Adrenal gland (tissue), 12 donors: Measurements from ENCODE around the gene OR2AT4. TPM values are rescaled to one million over a fixed set of nuclear protein-coding genes. Genes with fewer than 3 reads are reported as not detected.

Experiments used
- DNase-seq, 7 donors: peaks; one replicate each; pipeline ENCODE4 v3.0.0-alpha.2; 2019 to 2020
- H3K27ac ChIP-seq, 5 donors: fragments of 200-600 bp; sonication (generic) in 4 of 5; 1 replicate in 3 of 5; 2 replicates in 2 of 5; pipeline versions ENCODE4 v1.5.1 to v1.8.0; 2016 to 2020; ENCODE audit warnings: mild to moderate bottlenecking in 1 of 5
- H3K27me3 ChIP-seq: fragments of 200-600 bp; 2 replicates; pipeline ENCODE4 v1.8.0; 2021
- H3K36me3 ChIP-seq, 2 donors: fragments of 200-600 bp; replicated peaks in 1 of 2; 1 replicate in 1 of 2; 2 replicates in 1 of 2; pipeline versions ENCODE4 v1.5.1 to v1.8.0; 2018 to 2022
- H3K4me1 ChIP-seq, 2 donors: fragments of 200-600 bp; replicated peaks in 1 of 2; 1 replicate in 1 of 2; 2 replicates in 1 of 2; pipeline versions ENCODE4 v1.5.1 to v1.8.0; 2018 to 2021
- H3K4me3 ChIP-seq, 4 donors: fragments of 200-600 bp; sonication (generic) in 3 of 4; one replicate each; pipeline ENCODE4 v1.5.1; 2016 to 2018
- H3K9me3 ChIP-seq, 3 donors: fragments of 200-600 bp; sonication (generic) in 1 of 3; replicated peaks in 1 of 3; 1 replicate in 2 of 3; 2 replicates in 1 of 3; pipeline versions ENCODE4 v1.5.1 to v1.8.0; 2016 to 2021
- POLR2A ChIP-seq, 2 donors: fragments of 450-650 bp; IDR thresholded peaks; one replicate each; pipeline ENCODE4 v1.6.1; 2017; ENCODE audit warnings: antibody characterized with exemption in 2 of 2, mild to moderate bottlenecking in 2 of 2, moderate library complexity in 1 of 2
- WGBS, 4 donors: extraction: QIAGEN DNeasy Blood & Tissue Kit in 2 of 4; methylation state at CpG; one replicate each; pipeline versions ENCODE4 v1.1.5 to v1.1.7; 2013 to 2017; 5-methylcytosine and 5-hydroxymethylcytosine counted together
- intact Hi-C, 2 donors: fragments of 100-400 bp; cut with DNase I; formaldehyde crosslinking; loops; one replicate each; pipeline versions ENCODE4 v1.14.1 to v1.15.0; 2022 to 2023
- polyA plus RNA-seq, 3 donors: library from polyadenylated mRNA; stranded (reverse); fragments of 200-250 nt in 2 of 3; fragments of 350-450 nt in 1 of 3; fragmentation: Illumina TruSeq in 1 of 3; extraction: RNeasy Lipid Tissue Mini Kit (QIAGEN cat#74804) in 1 of 3; gene quantifications; one replicate each; pipeline ENCODE4 v1.2.3, GENCODE V29; 2013 to 2014
- total RNA-seq, 9 donors: library from RNA; depleted of rRNA in 4 of 9; stranded (reverse); fragments of >200 nt in 4 of 9; fragments of 120-200 nt in 1 of 9; fragmentation: NEBNext Ultra II Directional in 1 of 9; extraction: Animal tissue kit (Norgen Biotek cat#: 25700) in 1 of 9; gene quantifications; one replicate each; pipeline versions ENCODE4 v1.1.0 to v1.2.4, GENCODE V29; 2013 to 2023
- TF ChIP-seq, protein P1 (sequence below), 6 experiments: fragments of 450-650 bp in 4 of 6; fragments of 200-600 bp in 2 of 6; sonication (generic) in 1 of 6; IDR thresholded peaks; 1 replicate in 5 of 6; 2 replicates in 1 of 6; pipeline versions ENCODE4 v1.5.1 to v1.8.0; 2016 to 2021; ENCODE audit warnings: antibody characterized with exemption in 6 of 6, mild to moderate bottlenecking in 2 of 6, moderate library complexity in 1 of 6
- donor health status: healthy with polysubstance abuse.
- donor health status: Bipolar disorder and iron deficiency.
- donor health status: DM: yes; HTN: yes; CAD: no.
- donor health status: DM: no; HTN: no; CAD: no.
- donor health status: DM: no; HTN: no; CAD: no.
- donor health status: DM: yes; HTN: yes; CAD: no.

The OR2AT4 gene
- total and polyA plus RNA-seq, 12 donors, result not detected

- no peak for TF ChIP-seq POLR2A (IDR thresholded peaks at IDR 0.05)
- TF ChIP-seq, protein P1, sequence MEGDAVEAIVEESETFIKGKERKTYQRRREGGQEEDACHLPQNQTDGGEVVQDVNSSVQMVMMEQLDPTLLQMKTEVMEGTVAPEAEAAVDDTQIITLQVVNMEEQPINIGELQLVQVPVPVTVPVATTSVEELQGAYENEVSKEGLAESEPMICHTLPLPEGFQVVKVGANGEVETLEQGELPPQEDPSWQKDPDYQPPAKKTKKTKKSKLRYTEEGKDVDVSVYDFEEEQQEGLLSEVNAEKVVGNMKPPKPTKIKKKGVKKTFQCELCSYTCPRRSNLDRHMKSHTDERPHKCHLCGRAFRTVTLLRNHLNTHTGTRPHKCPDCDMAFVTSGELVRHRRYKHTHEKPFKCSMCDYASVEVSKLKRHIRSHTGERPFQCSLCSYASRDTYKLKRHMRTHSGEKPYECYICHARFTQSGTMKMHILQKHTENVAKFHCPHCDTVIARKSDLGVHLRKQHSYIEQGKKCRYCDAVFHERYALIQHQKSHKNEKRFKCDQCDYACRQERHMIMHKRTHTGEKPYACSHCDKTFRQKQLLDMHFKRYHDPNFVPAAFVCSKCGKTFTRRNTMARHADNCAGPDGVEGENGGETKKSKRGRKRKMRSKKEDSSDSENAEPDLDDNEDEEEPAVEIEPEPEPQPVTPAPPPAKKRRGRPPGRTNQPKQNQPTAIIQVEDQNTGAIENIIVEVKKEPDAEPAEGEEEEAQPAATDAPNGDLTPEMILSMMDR (IDR thresholded peaks at IDR 0.05), result no peak
- no peak for DNase-seq
- no peaks in the 10 kb centered on the region for H3K9me3 ChIP-seq
- H3K36me3 ChIP-seq, result no peaks in the 10 kb centered on the region
- H3K4me1 ChIP-seq, result no peaks in the 10 kb centered on the region
- no peak overlapping the region for H3K4me3 ChIP-seq
- H3K27ac ChIP-seq, result no peak overlapping the region
- WGBS, 4 donors, result 64 to 82% (median 77%) methylated on average over 2 of the region's 2 CpGs
- peaks cover 6% of the 10 kb centered on the region for H3K27me3 ChIP-seq
- intact Hi-C loops, result no loop called here
Observed at GRCh38 chr11:75078233-75078632, 18.4 kb downstream of the OR2AT4 start.

GRCh38 chr11:75077316-75077715, 19.4 kb downstream of the OR2AT4 start:
- no peak for DNase-seq
- intact Hi-C loops, result no loop called here
- H3K4me1 ChIP-seq, result no peaks in the 10 kb centered on the region
- no peak for TF ChIP-seq POLR2A (IDR thresholded peaks at IDR 0.05)
- TF ChIP-seq, protein P1 (IDR thresholded peaks at IDR 0.05), result no peak
- no peaks in the 10 kb centered on the region for H3K36me3 ChIP-seq
- no peak overlapping the region for H3K27ac ChIP-seq
- H3K4me3 ChIP-seq, result no peak overlapping the region
- no peaks in the 10 kb centered on the region for H3K9me3 ChIP-seq
- 73 to 78% (median 75%) methylated on average over 7 of the region's 7 CpGs for WGBS, 4 donors
- H3K27me3 ChIP-seq, result peaks cover 6% of the 10 kb centered on the region

- Histone ChIP-seq H3K27ac (no peak overlapping the region), H3K27me3 (peaks cover 4% of the 10 kb centered on the region), H3K9me3 (no peaks in the 10 kb centered on the region), H3K36me3 (no peaks in the 10 kb centered on the region), H3K4me1 (no peaks in the 10 kb centered on the region), H3K4me3 (no peak overlapping the region)
- DNase-seq, result no peak
- intact Hi-C loops, result no loop called here
- TF ChIP-seq, protein P1 (IDR thresholded peaks at IDR 0.05), result no peak
Observed at GRCh38 chr11:75076671-75077070, 20.0 kb downstream of the OR2AT4 start.

GRCh38 chr11:75073459-75074190, 23.1 kb downstream of the OR2AT4 start:
- intact Hi-C loops, result no loop called here
- WGBS, 4 donors, result 74 to 85% (median 80%) methylated on average over 3 of the region's 3 CpGs

More at GRCh38 chr11:75073459-75074190, 23.1 kb downstream of the OR2AT4 start:
- no peak for TF ChIP-seq POLR2A (IDR thresholded peaks at IDR 0.05)
- TF ChIP-seq, protein P1 (IDR thresholded peaks at IDR 0.05), result no peak
- DNase-seq, result no peak
- H3K27me3 ChIP-seq, result no peaks in the 10 kb centered on the region
- H3K4me3 ChIP-seq, result no peak overlapping the region
- H3K9me3 ChIP-seq, result no peaks in the 10 kb centered on the region
- H3K4me1 ChIP-seq, result no peaks in the 10 kb centered on the region
- no peaks in the 10 kb centered on the region for H3K36me3 ChIP-seq
- no peak overlapping the region for H3K27ac ChIP-seq
